Measurements from ENCODE around the gene MAD1L1.

MAD1L1 gene

DNA sequence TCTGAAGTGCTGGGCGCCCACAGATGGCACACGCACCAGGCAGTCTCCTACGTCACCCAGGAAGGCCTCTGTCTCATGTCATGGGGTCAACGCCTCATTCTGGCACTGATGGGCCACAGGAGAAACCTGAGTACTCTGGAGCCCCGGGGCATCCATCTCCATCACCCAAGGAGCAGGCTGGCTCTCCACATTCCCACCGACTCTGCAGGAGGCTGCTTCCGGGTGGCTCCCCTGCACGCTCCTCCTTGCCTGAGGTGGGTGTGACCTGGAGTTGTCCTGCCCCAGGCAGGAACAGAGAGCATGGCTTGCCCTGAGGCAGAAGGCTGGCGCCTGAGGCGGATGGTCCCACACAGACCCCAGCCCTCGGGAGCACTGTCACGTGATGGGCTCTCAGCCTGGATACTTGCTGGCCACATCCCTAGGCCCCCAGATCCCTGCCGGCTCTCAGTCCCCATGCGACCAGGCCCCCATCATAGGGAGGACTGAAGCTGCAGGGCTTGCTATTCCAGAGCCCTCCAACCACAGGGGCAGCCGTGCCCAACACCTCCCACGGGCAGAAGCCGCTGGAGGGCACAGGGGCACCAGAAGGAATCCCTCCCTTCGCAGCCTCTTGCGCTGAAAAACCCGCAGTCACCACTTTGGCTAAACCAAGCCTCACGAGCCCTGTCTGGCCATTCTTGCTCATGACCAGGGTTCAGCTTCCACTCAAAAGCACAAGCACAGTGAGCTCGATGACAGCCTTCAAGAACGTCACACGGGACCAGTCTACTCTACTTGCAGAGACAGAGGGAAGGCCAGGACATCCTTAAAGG is 80.7 kb downstream of the MAD1L1 start:
- no peaks in the 10 kb centered on the region for H4K20me1 ChIP-seq (ENCODE audit: control insufficient read depth, insufficient read depth, low read depth, low read length)
- peaks cover 45% of the 10 kb centered on the region for H3K79me2 ChIP-seq (ENCODE audit: control insufficient read depth, low read length)
- H3K4me1 ChIP-seq (ENCODE audit: control insufficient read depth, low read length), result peaks cover 28% of the 10 kb centered on the region
- H3K4me2 ChIP-seq (ENCODE audit: low read length), result no peak overlapping the region
- no peaks in the 10 kb centered on the region for H3K27me3 ChIP-seq (ENCODE audit: control insufficient read depth, low read length)
- peaks cover 37% of the 10 kb centered on the region for H3K36me3 ChIP-seq (ENCODE audit: control insufficient read depth, low read length)
- no peaks in the 10 kb centered on the region for H3F3A ChIP-seq (ENCODE audit: control insufficient read depth, insufficient read depth)
- TF ChIP-seq, protein P1, sequence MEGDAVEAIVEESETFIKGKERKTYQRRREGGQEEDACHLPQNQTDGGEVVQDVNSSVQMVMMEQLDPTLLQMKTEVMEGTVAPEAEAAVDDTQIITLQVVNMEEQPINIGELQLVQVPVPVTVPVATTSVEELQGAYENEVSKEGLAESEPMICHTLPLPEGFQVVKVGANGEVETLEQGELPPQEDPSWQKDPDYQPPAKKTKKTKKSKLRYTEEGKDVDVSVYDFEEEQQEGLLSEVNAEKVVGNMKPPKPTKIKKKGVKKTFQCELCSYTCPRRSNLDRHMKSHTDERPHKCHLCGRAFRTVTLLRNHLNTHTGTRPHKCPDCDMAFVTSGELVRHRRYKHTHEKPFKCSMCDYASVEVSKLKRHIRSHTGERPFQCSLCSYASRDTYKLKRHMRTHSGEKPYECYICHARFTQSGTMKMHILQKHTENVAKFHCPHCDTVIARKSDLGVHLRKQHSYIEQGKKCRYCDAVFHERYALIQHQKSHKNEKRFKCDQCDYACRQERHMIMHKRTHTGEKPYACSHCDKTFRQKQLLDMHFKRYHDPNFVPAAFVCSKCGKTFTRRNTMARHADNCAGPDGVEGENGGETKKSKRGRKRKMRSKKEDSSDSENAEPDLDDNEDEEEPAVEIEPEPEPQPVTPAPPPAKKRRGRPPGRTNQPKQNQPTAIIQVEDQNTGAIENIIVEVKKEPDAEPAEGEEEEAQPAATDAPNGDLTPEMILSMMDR (IDR thresholded peaks at IDR 0.05; ENCODE audit: low read depth, low read length, poor library complexity, severe bottlenecking), result no peak
- TF ChIP-seq EZH2phosphoT487 (IDR thresholded peaks at IDR 0.05; ENCODE audit: borderline replicate concordance, low read length), result no peak
- no peak overlapping the region for H3K4me3 ChIP-seq (ENCODE audit: low read length)
- no peaks in the 10 kb centered on the region for H3K9me3 ChIP-seq (ENCODE audit: control insufficient read depth, insufficient read depth, low read length)
- H3K27ac ChIP-seq (ENCODE audit: low read depth, low read length), result no peak overlapping the region
- H3K9me2 ChIP-seq (replicated peaks; ENCODE audit: control insufficient read depth, low read length), result no peaks in the 10 kb centered on the region

DNA sequence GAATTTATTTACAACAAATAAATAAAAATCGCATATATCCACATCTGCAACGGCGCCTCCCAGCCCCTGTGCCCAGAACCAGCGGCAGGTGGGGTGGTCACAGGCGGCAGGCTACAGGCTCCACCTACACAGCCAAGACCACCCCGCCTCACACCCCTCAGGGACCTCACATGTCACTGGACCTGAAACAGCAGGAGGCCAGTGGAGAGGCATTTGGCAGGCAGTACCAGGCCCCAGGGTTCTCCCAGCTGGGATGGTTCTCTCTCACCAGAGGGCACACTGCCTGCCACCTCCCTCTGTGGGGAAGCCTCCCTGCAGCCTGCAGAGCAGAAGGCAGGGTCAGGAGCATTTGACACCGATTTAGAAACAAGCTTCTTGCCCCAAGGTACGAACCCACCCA is 81.5 kb downstream of the MAD1L1 start:
- H3K9me2 ChIP-seq (replicated peaks; ENCODE audit: control insufficient read depth, low read length), result no peaks in the 10 kb centered on the region
- H4K20me1 ChIP-seq (ENCODE audit: control insufficient read depth, insufficient read depth, low read depth, low read length), result no peaks in the 10 kb centered on the region
- H3K4me3 ChIP-seq (ENCODE audit: low read length), result no peak overlapping the region
- H3K27ac ChIP-seq (ENCODE audit: low read depth, low read length), result no peak overlapping the region
- TF ChIP-seq, protein P1 (IDR thresholded peaks at IDR 0.05; ENCODE audit: low read depth, low read length, poor library complexity, severe bottlenecking), result no peak
- no peak for TF ChIP-seq EZH2phosphoT487 (IDR thresholded peaks at IDR 0.05; ENCODE audit: borderline replicate concordance, low read length)
- H3K79me2 ChIP-seq (ENCODE audit: control insufficient read depth, low read length), result peaks cover 43% of the 10 kb centered on the region
- H3K9me3 ChIP-seq (ENCODE audit: control insufficient read depth, insufficient read depth, low read length), result no peaks in the 10 kb centered on the region
- no peaks in the 10 kb centered on the region for H3K27me3 ChIP-seq (ENCODE audit: control insufficient read depth, low read length)
- no peaks in the 10 kb centered on the region for H3F3A ChIP-seq (ENCODE audit: control insufficient read depth, insufficient read depth)
- peaks cover 42% of the 10 kb centered on the region for H3K36me3 ChIP-seq (ENCODE audit: control insufficient read depth, low read length)
- peaks cover 22% of the 10 kb centered on the region for H3K4me1 ChIP-seq (ENCODE audit: control insufficient read depth, low read length)
- H3K4me2 ChIP-seq (ENCODE audit: low read length), result no peak overlapping the region

DNA sequence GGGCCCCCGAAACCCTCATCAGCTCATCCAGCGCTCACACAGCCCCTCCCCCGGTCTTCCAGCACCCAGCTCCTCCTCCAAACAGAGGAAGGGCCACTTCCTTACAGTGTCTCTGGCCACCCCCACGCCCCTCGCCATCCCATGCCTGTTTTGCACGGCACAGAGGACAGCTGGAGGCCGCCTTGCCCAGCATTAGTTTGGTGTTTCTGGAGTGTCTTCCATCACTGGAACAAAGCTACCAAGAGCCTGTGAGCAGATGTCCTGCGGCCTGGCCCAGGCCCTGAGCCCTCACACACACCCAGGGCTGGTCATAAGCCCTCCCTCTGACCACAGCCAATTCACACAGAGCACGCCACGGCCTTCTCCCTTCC is 82.3 kb downstream of the MAD1L1 start:
- Histone ChIP-seq H3K4me1 (ENCODE audit: control insufficient read depth, low read length) (peaks cover 22% of the 10 kb centered on the region), H3K4me2 (ENCODE audit: low read length) (no peak overlapping the region), H3K4me3 (ENCODE audit: low read length) (no peak overlapping the region), H3K9me2 (replicated peaks; ENCODE audit: control insufficient read depth, low read length) (no peaks in the 10 kb centered on the region), H4K20me1 (ENCODE audit: control insufficient read depth, insufficient read depth, low read depth, low read length) (no peaks in the 10 kb centered on the region), H3K36me3 (ENCODE audit: control insufficient read depth, low read length) (peaks cover 48% of the 10 kb centered on the region), H3F3A (ENCODE audit: control insufficient read depth, insufficient read depth) (no peaks in the 10 kb centered on the region), H3K9me3 (ENCODE audit: control insufficient read depth, insufficient read depth, low read length) (no peaks in the 10 kb centered on the region), H3K79me2 (ENCODE audit: control insufficient read depth, low read length) (peaks cover 37% of the 10 kb centered on the region), H3K27ac (ENCODE audit: low read depth, low read length) (no peak overlapping the region), H3K27me3 (ENCODE audit: control insufficient read depth, low read length) (no peaks in the 10 kb centered on the region)
- TF ChIP-seq, protein P1 (IDR thresholded peaks at IDR 0.05; ENCODE audit: low read depth, low read length, poor library complexity, severe bottlenecking), result no peak
- TF ChIP-seq EZH2phosphoT487 (IDR thresholded peaks at IDR 0.05; ENCODE audit: borderline replicate concordance, low read length), result no peak
